Embryonic facial prominence (tissue), 1 donor: ENCODE data around the gene GPR32.
"Not testable (repeated sequence)": the region's sequence is repeated elsewhere in the genome, so short reads cannot be mapped to it uniquely, and the experiment has no call there.

Source experiments
- DNase-seq: peaks from one replicate; pipeline ENCODE4 v3.0.0-alpha.2; 2016; ENCODE audit errors: extremely low spot score

The GPR32 gene

GRCh38 chr19:50749490-50749889 lies 20.8 kb upstream of the GPR32 start:
- no peak for DNase-seq

- DNase-seq: no peak
Observed at GRCh38 chr19:50750010-50750409, 20.3 kb upstream of the GPR32 start.

- no peak for DNase-seq
Observed at GRCh38 chr19:50753879-50754278, 16.4 kb upstream of the GPR32 start.

GRCh38 chr19:50756244-50756643 lies 14.0 kb upstream of the GPR32 start:
- not testable (repeated sequence) for DNase-seq

GRCh38 chr19:50757624-50758023 lies 12.6 kb upstream of the GPR32 start:
- not testable (repeated sequence) for DNase-seq

GRCh38 chr19:50759076-50759475 lies 11.2 kb upstream of the GPR32 start:
- not testable (repeated sequence) for DNase-seq

- no peak for DNase-seq
Observed at GRCh38 chr19:50759886-50760285, 10.4 kb upstream of the GPR32 start.

- DNase-seq: not testable (repeated sequence)
Observed at GRCh38 chr19:50761501-50761900, 8.8 kb upstream of the GPR32 start.

- not testable (repeated sequence) for DNase-seq
Observed at GRCh38 chr19:50763521-50763920, 6.7 kb upstream of the GPR32 start.

- DNase-seq: no peak
Observed at GRCh38 chr19:50764409-50764808, 5.9 kb upstream of the GPR32 start.

GRCh38 chr19:50766746-50767145 lies 3.5 kb upstream of the GPR32 start:
- not testable (repeated sequence) for DNase-seq

GRCh38 chr19:50767263-50767662 lies 3.0 kb upstream of the GPR32 start:
- not testable (repeated sequence) for DNase-seq

- DNase-seq: no peak
Observed at GRCh38 chr19:50768277-50768676, 2.0 kb upstream of the GPR32 start.

GRCh38 chr19:50770888-50771287 lies 624 bp downstream of the GPR32 start:
- no peak for DNase-seq

- no peak for DNase-seq
Observed at GRCh38 chr19:50772476-50772875, 2.2 kb downstream of the GPR32 start.

GRCh38 chr19:50772912-50773311 lies 2.6 kb downstream of the GPR32 start:
- not testable (repeated sequence) for DNase-seq

GRCh38 chr19:50773454-50773853 lies 3.2 kb downstream of the GPR32 start:
- not testable (repeated sequence) for DNase-seq

- no peak for DNase-seq
Observed at GRCh38 chr19:50776131-50776530, 5.9 kb downstream of the GPR32 start.

- no peak for DNase-seq
Observed at GRCh38 chr19:50777261-50777660, 7.0 kb downstream of the GPR32 start.

GRCh38 chr19:50777830-50778303 lies 7.6 kb downstream of the GPR32 start:
- no peak for DNase-seq

GRCh38 chr19:50778906-50779430 lies 8.7 kb downstream of the GPR32 start:
- no peak for DNase-seq

- DNase-seq: no peak
Observed at GRCh38 chr19:50779504-50780457, 9.5 kb downstream of the GPR32 start.
